PFSK-1 (cell line): ENCODE measurements around the gene DTX4.

Experiments used
- FOXP2 ChIP-seq: optimal IDR thresholded peaks from 2 replicates; pipeline ENCODE3; 2011; ENCODE audit warnings: borderline replicate concordance, control low read depth, inconsistent platforms; ENCODE audit not compliant: insufficient read depth; ENCODE audit errors: extremely low read length, extremely low read depth
- POLR2AphosphoS5 ChIP-seq: IDR thresholded peaks from 2 replicates; pipeline ENCODE4 v1.6.1; 2012; ENCODE audit warnings: low read depth, mild to moderate bottlenecking, control low read depth, low read length, moderate library complexity
- REST ChIP-seq, 2 experiments: IDR thresholded peaks; 2 replicates each; pipeline versions ENCODE4 v1.6.1 to v1.8.0; 2011 to 2012; ENCODE audit warnings: low read depth in 2 of 2, low read length in 2 of 2, control low read depth in 1 of 2, inconsistent platforms in 1 of 2, mild to moderate bottlenecking in 1 of 2, moderate library complexity in 1 of 2; ENCODE audit not compliant: insufficient read depth in 1 of 2
- SIN3A ChIP-seq: IDR thresholded peaks from 2 replicates; pipeline ENCODE4 v1.6.1; 2012; ENCODE audit warnings: mild to moderate bottlenecking, low read length, moderate library complexity, borderline replicate concordance; ENCODE audit not compliant: insufficient read depth
- TAF1 ChIP-seq: IDR thresholded peaks from 2 replicates; pipeline ENCODE4 v1.6.1; 2012; ENCODE audit warnings: low read length, control low read depth, borderline replicate concordance; ENCODE audit not compliant: insufficient read depth

DNA sequence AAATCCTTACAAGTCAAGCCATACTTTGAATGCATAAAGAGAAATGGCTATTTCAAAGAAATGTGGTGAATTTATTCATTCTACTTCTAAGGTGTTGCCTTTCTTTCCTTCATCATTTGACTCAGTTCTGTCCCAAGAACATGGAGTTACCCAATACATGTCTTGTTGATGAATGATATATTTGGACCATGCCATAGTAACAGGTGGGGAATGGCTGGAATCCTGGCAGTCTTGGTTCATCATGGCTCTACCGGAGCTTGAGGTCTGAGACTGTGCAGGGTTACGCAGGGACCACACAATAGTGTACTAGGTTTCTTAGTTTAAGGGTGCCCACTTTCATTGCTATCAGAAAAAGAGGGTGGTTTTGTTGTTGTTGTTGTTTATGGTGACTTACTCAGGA is 81.1 kb downstream of the DTX4 start:
- TF ChIP-seq POLR2AphosphoS5 (no peak), SIN3A (no peak), TAF1 (no peak), REST (IDR thresholded peaks at IDR 0.05; ENCODE audit: insufficient read depth in 1 of 2, low read depth in 2 of 2, low read length in 2 of 2) (no peak), FOXP2 (no peak)
